Stimulated activated naive B cell treated with anti-CD40 and anti-IgM and Interleukin-4, amounts not matched to agents 10 μg/mL and 1 μg/mL and 100 μg/mL, for 72 hours (primary cell): ENCODE measurements around the gene FZD8.
"Not testable (repeated sequence)": the region's sequence is repeated elsewhere in the genome, so short reads cannot be mapped to it uniquely, and the experiment has no call there.

Experiments
- ATAC-seq, 2 donors: fragments of 150-1000 bp; cut with Tn5 transposase; replicated peaks; 2 replicates each; pipeline ENCODE4 v1.10.0; 2021; ENCODE audit warnings: moderate library complexity in 1 of 2
- DNase-seq: peaks from one replicate; pipeline ENCODE4 v3.0.0; 2021
- H3K27ac Mint-ChIP-seq: one replicate; pipeline ENCODE4 v1.8.0; 2022; ENCODE audit warnings: mild to moderate bottlenecking, mixed read lengths
- H3K27me3 Mint-ChIP-seq, 2 donors: one replicate each; pipeline ENCODE4 v1.8.0; 2022; ENCODE audit warnings: mixed read lengths in 2 of 2
- H3K36me3 Mint-ChIP-seq, 2 donors: one replicate each; pipeline ENCODE4 v1.8.0; 2022; ENCODE audit warnings: mixed read lengths in 2 of 2, mild to moderate bottlenecking in 1 of 2
- H3K4me1 Mint-ChIP-seq, 2 donors: one replicate each; pipeline ENCODE4 v1.8.0; 2022; ENCODE audit warnings: mixed read lengths in 2 of 2, mild to moderate bottlenecking in 1 of 2
- H3K4me3 Mint-ChIP-seq, 2 donors: one replicate each; pipeline ENCODE4 v1.8.0; 2022; ENCODE audit warnings: mild to moderate bottlenecking in 2 of 2, mixed read lengths in 2 of 2, moderate library complexity in 1 of 2
- H3K9me3 Mint-ChIP-seq, 2 donors: one replicate each; pipeline ENCODE4 v1.8.0; 2022; ENCODE audit warnings: mixed read lengths in 2 of 2, mild to moderate bottlenecking in 1 of 2

The FZD8 gene, protein sequence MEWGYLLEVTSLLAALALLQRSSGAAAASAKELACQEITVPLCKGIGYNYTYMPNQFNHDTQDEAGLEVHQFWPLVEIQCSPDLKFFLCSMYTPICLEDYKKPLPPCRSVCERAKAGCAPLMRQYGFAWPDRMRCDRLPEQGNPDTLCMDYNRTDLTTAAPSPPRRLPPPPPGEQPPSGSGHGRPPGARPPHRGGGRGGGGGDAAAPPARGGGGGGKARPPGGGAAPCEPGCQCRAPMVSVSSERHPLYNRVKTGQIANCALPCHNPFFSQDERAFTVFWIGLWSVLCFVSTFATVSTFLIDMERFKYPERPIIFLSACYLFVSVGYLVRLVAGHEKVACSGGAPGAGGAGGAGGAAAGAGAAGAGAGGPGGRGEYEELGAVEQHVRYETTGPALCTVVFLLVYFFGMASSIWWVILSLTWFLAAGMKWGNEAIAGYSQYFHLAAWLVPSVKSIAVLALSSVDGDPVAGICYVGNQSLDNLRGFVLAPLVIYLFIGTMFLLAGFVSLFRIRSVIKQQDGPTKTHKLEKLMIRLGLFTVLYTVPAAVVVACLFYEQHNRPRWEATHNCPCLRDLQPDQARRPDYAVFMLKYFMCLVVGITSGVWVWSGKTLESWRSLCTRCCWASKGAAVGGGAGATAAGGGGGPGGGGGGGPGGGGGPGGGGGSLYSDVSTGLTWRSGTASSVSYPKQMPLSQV

DNA sequence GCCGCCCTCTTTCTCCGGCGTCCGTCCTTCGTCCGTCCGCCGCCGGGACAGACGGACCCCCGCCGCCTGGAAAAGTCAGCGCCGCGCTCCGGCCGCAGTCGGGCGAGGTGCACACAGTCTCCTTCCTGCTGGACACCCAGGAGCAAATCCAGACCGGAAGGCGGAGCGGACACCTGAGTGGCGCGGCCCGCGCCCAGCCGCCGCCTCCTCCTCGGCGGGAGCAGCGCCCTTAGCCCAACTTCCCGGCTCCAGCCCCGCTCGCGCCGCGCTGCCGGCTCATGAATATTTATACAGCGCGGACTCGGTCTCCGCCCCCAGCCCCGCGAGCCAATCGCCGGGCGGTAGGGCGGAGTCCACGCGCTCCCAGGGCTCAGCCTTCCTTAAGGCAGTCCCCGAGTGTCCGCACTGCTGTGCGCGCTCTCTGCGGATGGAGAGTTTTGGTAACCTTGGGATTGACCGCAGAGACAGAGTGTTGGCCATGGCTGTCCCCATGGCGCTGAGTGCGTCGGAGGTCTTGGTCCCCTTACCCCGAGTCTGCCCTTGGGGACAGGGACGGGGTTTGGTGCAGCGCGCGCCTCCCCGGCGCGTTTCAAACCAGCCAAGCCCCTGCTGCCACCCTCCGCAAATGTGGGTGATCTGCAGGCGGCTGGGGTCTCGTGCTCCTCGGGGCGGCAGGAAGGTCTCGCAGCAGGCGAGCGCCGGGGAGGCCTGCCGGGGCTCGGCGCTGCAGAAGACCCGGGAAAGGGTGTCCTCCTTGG lies at the start of gene FZD8:
Gene FZD8 (minus strand): TSS at position 262 of the 758 bp plus-strand sequence. CDS start 867 bp downstream, outside the sequence.
- peak; percentile 85 to 87 for ATAC-seq
- peaks cover 34 to 70% of the 10 kb centered on the region in 2 donors for H3K27me3 Mint-ChIP-seq

DNA sequence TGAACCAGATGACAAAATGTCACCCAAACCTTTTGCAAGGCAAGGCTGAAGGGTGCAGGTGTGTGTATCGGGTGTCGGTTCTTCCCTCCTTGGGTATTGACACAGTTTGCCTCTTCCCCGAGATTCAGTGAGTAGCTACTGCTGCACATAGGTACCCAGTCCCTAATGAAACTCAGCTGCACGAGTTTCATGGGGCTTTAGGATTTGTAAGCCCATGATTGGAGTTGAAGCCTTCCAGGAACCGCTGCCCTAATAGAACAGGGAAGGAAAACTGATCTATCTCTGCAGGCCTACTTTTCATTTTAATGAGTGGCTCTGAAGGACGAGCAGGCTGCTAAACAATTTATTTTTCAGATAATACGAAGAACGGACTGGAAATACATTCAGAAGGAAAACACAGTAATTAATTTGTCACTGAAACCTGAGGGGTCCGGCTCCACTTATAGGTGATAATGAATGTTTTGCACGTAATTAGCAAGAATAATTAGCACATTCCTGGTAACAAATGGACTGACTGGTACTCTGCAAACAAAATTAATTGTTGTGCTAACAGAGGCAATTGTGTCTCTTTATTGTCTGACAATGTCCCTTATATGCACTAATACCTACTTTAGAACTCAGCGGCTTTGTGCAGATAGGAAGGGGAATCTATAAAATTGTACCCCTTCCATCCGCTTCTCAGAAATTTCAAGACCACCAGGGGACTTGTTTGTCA lies 49.6 kb upstream of the FZD8 start:
- Mint-ChIP-seq H3K27me3 (peaks cover 0 to 5% of the 10 kb centered on the region in 2 donors), H3K9me3 (no peaks in the 10 kb centered on the region), H3K36me3 (no peaks in the 10 kb centered on the region), H3K27ac (no peak overlapping the region), H3K4me1 (no peaks in the 10 kb centered on the region), H3K4me3 (no peak overlapping the region)
- DNase-seq (no peak), ATAC-seq (no peak)

More for the DNA sequence above, at the start of gene FZD8:
- Mint-ChIP-seq H3K4me1 (peaks cover 17 to 41% of the 10 kb centered on the region in 2 donors), H3K4me3 (peak within 1 kb of the TSS; percentile 87 to 88), H3K27ac (peak within 1 kb of the TSS; percentile 57), H3K9me3 (peaks cover 0 to under 1% of the 10 kb centered on the region in 2 donors), H3K36me3 (no peaks in the 10 kb centered on the region)
- peak; percentile 66 for DNase-seq

DNA sequence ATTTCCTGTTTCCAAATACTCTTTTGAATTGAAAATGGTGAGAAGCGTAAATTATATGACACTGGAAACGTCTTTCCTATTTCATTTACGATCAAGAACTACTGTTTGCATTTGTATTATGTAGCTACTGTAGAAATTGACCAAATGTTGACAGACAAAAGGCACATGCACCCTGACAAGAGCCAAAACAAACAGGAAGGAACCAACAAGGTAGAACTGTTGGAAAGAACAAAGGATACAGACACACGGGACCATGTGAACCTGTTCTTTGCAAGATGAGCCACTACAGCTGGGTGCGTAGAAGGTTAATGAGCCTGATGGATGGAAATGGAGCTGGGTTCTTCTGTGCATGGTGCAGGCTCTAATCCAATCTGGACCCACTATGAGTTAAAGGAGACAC lies 48.4 kb upstream of the FZD8 start:
- DNase-seq (no peak), ATAC-seq (no peak)
- Mint-ChIP-seq H3K36me3 (no peaks in the 10 kb centered on the region), H3K27ac (no peak overlapping the region), H3K4me1 (no peaks in the 10 kb centered on the region), H3K27me3 (peaks cover 0 to 6% of the 10 kb centered on the region in 2 donors), H3K9me3 (no peaks in the 10 kb centered on the region), H3K4me3 (no peak overlapping the region)

DNA sequence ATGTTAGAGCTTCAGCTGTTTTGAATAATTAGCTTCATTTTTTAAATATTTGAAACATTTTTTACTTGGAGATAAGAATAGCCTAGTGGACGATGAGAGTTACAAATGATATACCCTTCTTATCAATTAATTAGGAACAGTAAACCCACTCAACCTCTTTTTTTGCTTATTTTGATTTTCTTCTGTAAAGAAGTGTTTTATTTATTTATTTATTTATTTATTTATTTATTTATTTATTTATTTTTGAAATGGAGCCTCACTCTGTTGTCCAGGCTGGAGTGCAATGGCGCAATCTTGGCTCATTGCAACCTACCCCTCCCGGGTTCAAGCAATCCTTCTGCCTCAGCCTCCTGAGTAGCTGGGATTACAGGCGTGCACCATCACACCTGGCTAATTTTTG lies 43.8 kb upstream of the FZD8 start:
- not testable (repeated sequence) for H3K4me3 Mint-ChIP-seq, H3K9me3 Mint-ChIP-seq, H3K36me3 Mint-ChIP-seq, DNase-seq, H3K27me3 Mint-ChIP-seq, ATAC-seq, H3K27ac Mint-ChIP-seq, H3K4me1 Mint-ChIP-seq

DNA sequence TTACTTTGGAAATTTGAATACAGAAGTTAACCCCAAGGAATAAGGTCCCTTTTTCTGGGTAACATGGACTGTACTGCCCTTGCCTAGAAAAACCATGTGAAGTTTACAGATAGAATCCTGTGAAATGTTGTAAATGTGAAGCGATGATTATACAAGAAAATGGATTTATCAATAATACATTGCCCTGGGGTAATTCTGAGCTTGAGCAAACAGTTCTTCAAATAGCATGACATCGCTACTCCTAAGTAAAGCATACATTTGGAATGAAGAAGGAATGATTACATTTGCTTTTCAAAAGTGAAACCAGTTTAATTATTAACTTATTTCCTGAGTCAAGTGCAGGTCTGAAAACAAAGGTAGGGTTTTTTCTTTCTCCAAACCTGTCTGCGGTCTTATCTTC lies 43.3 kb upstream of the FZD8 start:
- ATAC-seq = no peak
- no peaks in the 10 kb centered on the region for H3K4me1 Mint-ChIP-seq
- H3K4me3 Mint-ChIP-seq = no peak overlapping the region

DNA sequence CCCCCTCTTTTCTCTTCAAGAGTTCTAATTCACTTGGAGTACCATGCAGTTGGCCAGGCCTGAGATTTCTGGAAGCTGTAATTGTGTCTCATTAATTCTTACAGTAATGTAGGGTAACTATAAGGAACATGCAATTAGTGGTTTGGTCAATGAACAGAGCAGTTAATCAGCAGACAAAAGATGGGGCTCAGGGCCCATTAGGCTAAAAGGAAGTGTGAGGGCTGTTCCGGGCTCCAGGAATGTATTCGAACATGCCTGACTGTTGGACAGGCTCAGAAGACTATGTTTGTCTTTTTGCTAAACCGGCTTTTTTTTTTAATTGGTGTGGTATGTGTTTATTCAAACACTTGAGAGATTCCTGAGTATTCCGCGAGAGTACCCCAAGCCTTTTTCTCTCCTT lies 42.5 kb upstream of the FZD8 start:
- Mint-ChIP-seq H3K27me3 (peaks cover 0 to 6% of the 10 kb centered on the region in 2 donors), H3K27ac (no peak overlapping the region), H3K4me3 (no peak overlapping the region), H3K9me3 (peaks cover 0 to 2% of the 10 kb centered on the region in 2 donors), H3K36me3 (no peaks in the 10 kb centered on the region), H3K4me1 (no peaks in the 10 kb centered on the region)
- DNase-seq (no peak), ATAC-seq (no peak)

More for the DNA sequence above, 43.3 kb upstream of the FZD8 start:
- Mint-ChIP-seq H3K27ac (no peak overlapping the region), H3K36me3 (no peaks in the 10 kb centered on the region), H3K9me3 (peaks cover 0 to 2% of the 10 kb centered on the region in 2 donors), H3K27me3 (peaks cover 0 to 6% of the 10 kb centered on the region in 2 donors)
- no peak for DNase-seq

DNA sequence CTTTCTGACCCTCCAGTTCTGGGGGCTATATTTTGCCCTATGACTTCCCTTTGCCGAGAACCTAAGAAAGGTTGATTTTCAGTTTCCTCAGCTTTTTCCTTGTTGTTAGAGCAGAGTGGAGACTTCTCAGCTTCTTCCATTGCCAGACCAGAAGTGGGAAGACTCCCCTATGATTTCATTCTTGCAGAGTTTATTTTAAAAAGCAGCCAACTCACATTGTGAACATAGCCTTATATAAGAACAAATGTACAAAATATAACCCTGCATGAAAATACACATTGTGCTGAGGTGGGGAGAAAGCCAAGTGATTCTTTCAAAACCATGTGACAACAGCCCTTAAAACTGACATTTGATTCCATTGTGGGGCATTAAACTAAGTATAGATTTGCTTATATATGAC lies 33.8 kb upstream of the FZD8 start:
- Mint-ChIP-seq H3K9me3 (peaks cover 5 to 7% of the 10 kb centered on the region in 2 donors), H3K27me3 (peaks cover 4 to 15% of the 10 kb centered on the region in 2 donors), H3K4me3 (no peak overlapping the region), H3K4me1 (no peaks in the 10 kb centered on the region), H3K27ac (no peak overlapping the region), H3K36me3 (no peaks in the 10 kb centered on the region)
- ATAC-seq = no peak
- DNase-seq = no peak

DNA sequence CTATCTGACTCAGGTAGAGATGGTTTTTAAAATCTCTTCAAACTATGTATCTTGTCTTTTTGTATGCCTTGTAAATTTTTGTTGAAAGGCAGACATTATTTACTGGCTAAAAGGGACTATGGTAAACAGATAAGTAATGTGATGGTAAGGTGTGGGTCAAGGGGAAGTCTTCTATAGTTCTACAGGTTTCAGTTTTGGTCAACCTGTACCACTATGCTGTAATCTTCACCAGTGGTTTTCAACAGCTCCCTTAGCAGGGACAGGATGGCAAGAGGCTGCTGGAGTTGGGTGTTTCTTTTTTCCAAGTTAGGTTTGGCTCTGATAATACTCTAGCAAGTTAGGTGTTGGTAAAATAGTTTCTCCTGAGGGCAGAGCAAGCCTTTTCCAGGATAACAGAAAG lies 32.7 kb upstream of the FZD8 start:
- ATAC-seq = no peak
- Mint-ChIP-seq H3K36me3 (no peaks in the 10 kb centered on the region), H3K4me3 (no peak overlapping the region), H3K27ac (no peak overlapping the region), H3K4me1 (no peaks in the 10 kb centered on the region), H3K9me3 (peaks cover 5 to 7% of the 10 kb centered on the region in 2 donors), H3K27me3 (peaks cover 4 to 15% of the 10 kb centered on the region in 2 donors)
- no peak for DNase-seq

DNA sequence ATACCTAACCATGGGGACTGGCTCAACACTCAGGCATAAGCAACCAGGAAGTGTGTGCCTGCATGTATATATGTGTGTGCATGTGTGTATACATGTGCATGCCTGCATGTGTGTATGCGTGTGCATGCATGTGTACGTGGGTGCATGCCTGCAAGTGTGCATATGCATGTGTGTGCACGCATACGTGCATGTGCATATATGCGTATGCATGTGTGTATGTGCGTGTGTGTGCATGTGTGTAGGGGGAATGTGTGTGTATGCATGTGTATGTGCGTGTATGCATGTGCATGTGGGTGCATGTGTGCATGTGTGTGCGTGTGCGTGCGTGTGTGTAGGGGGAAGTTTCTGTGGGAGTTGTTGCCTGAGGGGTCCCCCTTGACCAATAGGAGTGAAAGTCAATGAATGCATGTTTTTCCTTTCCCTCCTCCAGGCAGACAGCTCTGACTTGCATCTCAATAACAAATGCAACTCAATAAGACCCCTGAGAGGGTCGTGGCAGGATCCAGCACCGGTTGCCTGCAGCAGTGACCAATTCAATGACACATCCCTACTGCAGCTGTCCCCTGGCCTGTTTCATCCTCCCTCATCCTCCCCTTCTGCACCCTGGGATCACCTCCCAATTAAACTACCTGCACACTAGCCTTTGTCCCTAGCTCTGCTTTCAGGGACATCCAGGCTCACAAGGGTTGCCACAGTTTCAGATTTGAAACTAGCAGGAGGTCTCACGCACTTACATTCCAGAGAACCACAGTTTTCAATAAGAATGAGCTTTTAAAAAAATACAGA lies 27.0 kb upstream of the FZD8 start:
- DNase-seq (no peak), ATAC-seq (no peak)
- Mint-ChIP-seq H3K4me3 (no peak overlapping the region), H3K27me3 (peaks cover 4 to 6% of the 10 kb centered on the region in 2 donors), H3K36me3 (no peaks in the 10 kb centered on the region), H3K9me3 (peaks cover 8 to 14% of the 10 kb centered on the region in 2 donors), H3K27ac (no peak overlapping the region), H3K4me1 (no peaks in the 10 kb centered on the region)

DNA sequence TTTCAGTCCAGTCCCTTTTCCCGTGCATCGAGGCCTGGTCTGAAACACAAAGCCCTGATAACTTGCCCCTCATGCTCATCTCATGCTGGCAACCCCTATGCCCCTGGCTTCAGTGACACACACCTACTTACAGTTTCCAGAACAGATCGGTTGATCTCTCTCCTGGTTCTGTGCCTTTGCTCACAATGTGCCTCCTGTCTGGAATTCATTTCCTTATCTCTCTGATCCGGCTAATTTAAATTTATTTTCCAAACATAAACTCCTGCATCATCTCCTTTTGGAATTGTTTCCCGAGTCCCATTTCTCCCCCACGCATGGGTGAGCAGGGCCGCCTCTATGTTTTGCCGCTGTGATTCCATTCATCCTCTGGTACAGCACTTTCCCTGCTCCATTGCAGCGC lies 25.9 kb upstream of the FZD8 start:
- no peaks in the 10 kb centered on the region for H3K4me1 Mint-ChIP-seq
- DNase-seq (no peak), ATAC-seq (no peak)
- H3K36me3 Mint-ChIP-seq = no peaks in the 10 kb centered on the region
- H3K9me3 Mint-ChIP-seq = peaks cover 8 to 14% of the 10 kb centered on the region in 2 donors
- peaks cover 4 to 6% of the 10 kb centered on the region in 2 donors for H3K27me3 Mint-ChIP-seq
- H3K4me3 Mint-ChIP-seq = no peak overlapping the region
- H3K27ac Mint-ChIP-seq = no peak overlapping the region

DNA sequence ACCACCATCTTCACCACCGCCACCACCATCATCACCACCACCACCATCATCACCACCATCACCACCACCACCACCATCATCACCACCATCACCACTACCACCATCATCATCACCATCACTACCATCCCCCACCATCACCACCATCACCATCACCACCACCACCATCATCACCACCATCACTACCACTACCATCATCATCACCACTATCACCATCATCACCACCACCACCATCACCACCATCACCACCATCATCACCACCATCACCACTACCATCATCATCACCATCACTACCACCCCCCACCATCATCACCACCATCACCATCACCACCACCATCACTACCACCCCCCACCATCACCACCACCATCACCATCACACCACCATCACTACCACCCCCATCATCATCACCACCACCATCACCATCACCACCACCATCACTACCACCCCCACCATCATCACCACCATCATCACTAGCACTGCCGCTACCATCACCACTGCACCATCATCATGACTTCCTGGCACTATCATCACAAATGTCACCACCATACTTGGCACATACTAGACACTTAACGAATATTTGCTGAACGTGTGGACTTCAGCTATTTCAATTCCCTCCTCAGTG lies 25.3 kb upstream of the FZD8 start:
- peaks cover 4 to 6% of the 10 kb centered on the region in 2 donors for H3K27me3 Mint-ChIP-seq
- no peaks in the 10 kb centered on the region for H3K4me1 Mint-ChIP-seq
- no peak overlapping the region for H3K27ac Mint-ChIP-seq
- no peaks in the 10 kb centered on the region for H3K36me3 Mint-ChIP-seq
- DNase-seq (no peak), ATAC-seq (no peak)
- H3K4me3 Mint-ChIP-seq = no peak overlapping the region
- peaks cover 8 to 14% of the 10 kb centered on the region in 2 donors for H3K9me3 Mint-ChIP-seq

DNA sequence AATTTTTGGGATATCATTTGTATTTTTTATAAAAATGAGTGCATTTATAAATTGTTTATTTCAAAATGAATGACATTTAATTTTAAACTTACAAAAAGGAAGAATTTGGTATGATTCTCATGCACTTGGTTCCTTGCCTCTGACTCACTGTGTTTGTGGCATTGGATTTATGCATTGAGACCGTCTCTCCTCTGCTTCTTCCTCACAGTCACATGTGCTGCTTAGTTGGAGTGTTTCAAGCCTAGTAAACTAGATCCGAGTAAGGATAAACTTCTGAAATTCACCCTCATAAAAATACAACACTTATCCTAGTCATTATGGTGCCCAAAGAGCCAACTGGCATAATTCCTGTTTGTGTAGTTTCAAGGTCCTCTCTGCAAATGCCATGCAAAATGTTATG lies 19.1 kb upstream of the FZD8 start:
- Mint-ChIP-seq H3K9me3 (peaks cover 5 to 6% of the 10 kb centered on the region in 2 donors), H3K27me3 (peaks cover 17 to 22% of the 10 kb centered on the region in 2 donors), H3K36me3 (no peaks in the 10 kb centered on the region), H3K27ac (no peak overlapping the region), H3K4me3 (no peak overlapping the region), H3K4me1 (no peaks in the 10 kb centered on the region)
- DNase-seq (no peak), ATAC-seq (no peak)

DNA sequence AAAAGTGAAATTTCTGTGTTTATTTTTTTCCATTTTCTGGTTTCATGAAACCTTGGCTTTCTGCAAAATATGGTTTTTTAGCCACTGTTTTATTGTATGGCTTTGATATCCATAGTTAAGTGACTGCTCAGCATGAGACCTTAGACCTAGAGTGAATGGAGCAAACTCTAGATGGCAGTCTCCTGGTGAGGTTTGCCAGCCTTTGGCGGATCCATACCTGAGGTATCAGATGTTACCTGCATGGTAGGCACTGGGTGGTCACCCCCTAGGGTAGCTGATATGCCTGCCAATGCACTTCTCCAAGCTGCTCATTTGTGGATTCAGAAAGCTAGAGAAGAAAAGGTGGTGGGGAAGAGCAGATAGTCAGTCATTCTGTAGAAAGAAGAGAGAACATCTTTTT lies 17.4 kb upstream of the FZD8 start:
- no peak for ATAC-seq
- H3K4me1 Mint-ChIP-seq = no peaks in the 10 kb centered on the region
- H3K27ac Mint-ChIP-seq = no peak overlapping the region
- peaks cover 5 to 6% of the 10 kb centered on the region in 2 donors for H3K9me3 Mint-ChIP-seq
- H3K27me3 Mint-ChIP-seq = peaks cover 17 to 27% of the 10 kb centered on the region in 2 donors
- DNase-seq = no peak
- H3K36me3 Mint-ChIP-seq = no peaks in the 10 kb centered on the region
- H3K4me3 Mint-ChIP-seq = no peak overlapping the region
